Measurements from ENCODE around the gene CCDC159.

CCDC159 gene

DNA sequence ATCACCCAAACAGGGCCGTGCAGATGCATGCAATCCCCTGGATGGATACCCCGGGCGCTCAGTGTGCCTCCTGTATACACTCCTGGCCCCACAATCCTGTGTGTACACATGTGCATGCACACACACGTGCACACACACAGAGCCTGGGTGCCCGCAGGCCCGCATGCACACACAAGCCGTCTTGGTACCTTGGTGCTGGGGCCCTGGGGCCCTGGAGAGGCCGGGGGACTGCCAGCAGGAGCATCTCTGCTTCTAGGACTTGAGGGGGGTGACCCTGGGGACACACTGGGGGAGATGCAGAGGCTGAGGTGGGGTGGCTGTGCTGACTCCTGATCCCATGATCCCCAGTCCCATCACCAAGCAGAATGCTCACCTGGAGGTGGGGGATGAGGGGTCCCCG, 53.3 kb downstream of the CCDC159 start:
- DNase-seq: no peak

GRCh38 chr19:11400798-11401197, 54.5 kb downstream of the CCDC159 start:
- no peak for DNase-seq

- no peak for DNase-seq
Observed at GRCh38 chr19:11401808-11402543, 55.7 kb downstream of the CCDC159 start.

All from SHP77 treated with DMSO at 0.1 percent for 48 hours (cell line).